B cell (primary cell): Measurements from ENCODE around the gene ADAMTS5. TPM values are rescaled to one million over a fixed set of nuclear protein-coding genes. Genes with fewer than 3 reads are reported as not detected.

Experiments used
- ATAC-seq: fragments of 200-7000 bp; cut with Tn5 transposase; one replicate; pipeline ENCODE4 v1.10.0; 2021; ENCODE audit warnings: low read depth, mild to moderate bottlenecking, moderate number of reproducible peaks, moderate library complexity
- CTCF ChIA-PET: fragments of 350-600 bp; sonication (Branson Sonifier 250); formaldehyde crosslinking; loops from one replicate; lab custom pipeline; 2021; ENCODE audit warnings: antibody characterized with exemption, inconsistent platforms; lab: Charles Lee
- POLR2A ChIA-PET: fragments of 350-600 bp; sonication (Branson Sonifier 250); formaldehyde crosslinking; loops from one replicate; lab custom pipeline; 2021; ENCODE audit warnings: antibody characterized with exemption; lab: Charles Lee
- DNase-seq: peaks from one replicate; pipeline ENCODE4 v3.0.0; 2013
- H2AFZ ChIP-seq: 2 replicates; pipeline ENCODE4 v1.6.1; 2012; ENCODE audit warnings: mild to moderate bottlenecking, low read depth, low read length; ENCODE audit not compliant: insufficient read depth, poor library complexity, severe bottlenecking
- H3K27ac ChIP-seq, 2 donors: 1 replicate in 1 of 2; 2 replicates in 1 of 2; pipeline ENCODE4 v1.5.1; 2012 to 2013; ENCODE audit warnings: low read length in 2 of 2, mild to moderate bottlenecking in 2 of 2, moderate library complexity in 1 of 2
- H3K27me3 ChIP-seq, 4 experiments: fragments of 200-600 bp in 1 of 4; sonication (generic) in 1 of 4; replicated peaks in 1 of 4; 1 replicate in 2 of 4; 2 replicates in 2 of 4; pipeline versions ENCODE4 v1.6.1 to v1.7.0; 2013 to 2016; ENCODE audit warnings: low read length in 3 of 4, mild to moderate bottlenecking in 2 of 4, mixed read lengths in 1 of 4, moderate library complexity in 1 of 4; ENCODE audit not compliant: insufficient read depth in 4 of 4, control insufficient read depth in 3 of 4; ENCODE audit errors: control extremely low read depth in 1 of 4
- H3K36me3 ChIP-seq, 2 experiments: replicated peaks in 1 of 2; 1 replicate in 1 of 2; 2 replicates in 1 of 2; pipeline versions ENCODE4 v1.6.1 to v1.7.1; 2013; ENCODE audit warnings: low read length in 1 of 2; ENCODE audit not compliant: insufficient read depth in 2 of 2, control insufficient read depth in 1 of 2; ENCODE audit errors: control extremely low read depth in 1 of 2, extremely low read depth in 1 of 2
- H3K4me1 ChIP-seq, 2 donors: fragments of 200-600 bp in 1 of 2; sonication (generic) in 1 of 2; 1 replicate in 1 of 2; 2 replicates in 1 of 2; pipeline versions ENCODE4 v1.5.1 to v1.6.1; 2013 to 2017; ENCODE audit warnings: low read length in 2 of 2; ENCODE audit not compliant: control insufficient read depth in 2 of 2, insufficient read depth in 2 of 2
- H3K4me2 ChIP-seq: replicated peaks from 2 replicates; pipeline ENCODE3; 2012; ENCODE audit warnings: mild to moderate bottlenecking, low read depth, low read length; ENCODE audit not compliant: poor library complexity, severe bottlenecking
- H3K4me3 ChIP-seq, 5 experiments: fragments of 200-600 bp in 1 of 5; sonication (generic) in 1 of 5; 1 replicate in 3 of 5; 2 replicates in 2 of 5; pipeline versions ENCODE4 v1.5.1 to v1.7.0; 2011 to 2016; ENCODE audit warnings: low read length in 4 of 5, mild to moderate bottlenecking in 4 of 5, low read depth in 2 of 5, control low read depth in 1 of 5, moderate library complexity in 1 of 5; ENCODE audit not compliant: insufficient read depth in 1 of 5; ENCODE audit errors: control extremely low read depth in 1 of 5, extremely low read depth in 1 of 5
- H3K79me2 ChIP-seq: fragments of 200-600 bp; sonication (generic); one replicate; pipeline ENCODE4 v1.6.0; 2016; ENCODE audit warnings: low read length; ENCODE audit not compliant: control insufficient read depth, insufficient read depth
- H3K9ac ChIP-seq: fragments of 200-600 bp; sonication (generic); 2 replicates; pipeline ENCODE4 v1.6.1; 2017; ENCODE audit warnings: mild to moderate bottlenecking, low read length, moderate library complexity
- H3K9me3 ChIP-seq, 3 donors: one replicate each; pipeline versions ENCODE4 v1.6.1 to v1.7.1; 2013; ENCODE audit warnings: low read length in 2 of 3; ENCODE audit not compliant: control insufficient read depth in 2 of 3, insufficient read depth in 1 of 3; ENCODE audit errors: control extremely low read depth in 1 of 3
- H4K20me1 ChIP-seq: 2 replicates; pipeline ENCODE4 v1.6.0; 2012; ENCODE audit warnings: mild to moderate bottlenecking, low read length; ENCODE audit not compliant: insufficient read depth, control insufficient read depth, poor library complexity, severe bottlenecking
- H3K27ac Mint-ChIP-seq: one replicate; pipeline ENCODE4 v1.8.0; 2021; ENCODE audit warnings: mixed read lengths
- H3K27me3 Mint-ChIP-seq: one replicate; pipeline ENCODE4 v1.8.0; 2021; ENCODE audit warnings: mixed read lengths
- H3K4me1 Mint-ChIP-seq: one replicate; pipeline ENCODE4 v1.8.0; 2021; ENCODE audit warnings: mixed read lengths
- H3K4me3 Mint-ChIP-seq: one replicate; pipeline ENCODE4 v1.8.0; 2021; ENCODE audit warnings: mixed read lengths
- H3K9me3 Mint-ChIP-seq: one replicate; pipeline ENCODE4 v1.8.0; 2022; ENCODE audit warnings: mixed read lengths; ENCODE audit not compliant: insufficient read depth
- CTCF ChIP-seq: fragments of 200-600 bp; IDR thresholded peaks from one replicate; pipeline ENCODE4 v1.8.0; 2022; ENCODE audit warnings: antibody characterized with exemption, mild to moderate bottlenecking
- EZH2 ChIP-seq: IDR thresholded peaks from 2 replicates; pipeline ENCODE4 v1.6.1; 2012; ENCODE audit warnings: borderline replicate concordance, low read depth, mild to moderate bottlenecking, moderate library complexity, low read length; ENCODE audit not compliant: insufficient read depth, poor library complexity, severe bottlenecking
- WGBS: methylation state at CpG from one replicate; pipeline ENCODE4 v1.1.5; 2013; ENCODE audit warnings: missing lambda C conversion rate; ENCODE audit not compliant: insufficient coverage; 5-methylcytosine and 5-hydroxymethylcytosine counted together
- intact Hi-C: fragments of 100-400 bp; cut with micrococcal nuclease; formaldehyde crosslinking; loops from one replicate; pipeline ENCODE4 v1.10.0; 2022
- polyA plus RNA-seq: library from polyadenylated mRNA; depleted of rRNA; stranded (reverse); fragments of >200 nt; gene quantifications from 2 replicates; pipeline ENCODE4 v1.2.3, GENCODE V29; 2012
- total RNA-seq, 2 donors: library from RNA; stranded (reverse); fragments of 120-200 nt in 1 of 2; gene quantifications; 1 replicate in 1 of 2; 2 replicates in 1 of 2; pipeline versions ENCODE4 v1.2.3 to v1.2.4, GENCODE V29; 2013 to 2022

The ADAMTS5 gene
- total and polyA plus RNA-seq, 2 donors (not counting 1 experiment from before 2014, with no cell fraction given), result 0.01 TPM; not detected in 1

DNA sequence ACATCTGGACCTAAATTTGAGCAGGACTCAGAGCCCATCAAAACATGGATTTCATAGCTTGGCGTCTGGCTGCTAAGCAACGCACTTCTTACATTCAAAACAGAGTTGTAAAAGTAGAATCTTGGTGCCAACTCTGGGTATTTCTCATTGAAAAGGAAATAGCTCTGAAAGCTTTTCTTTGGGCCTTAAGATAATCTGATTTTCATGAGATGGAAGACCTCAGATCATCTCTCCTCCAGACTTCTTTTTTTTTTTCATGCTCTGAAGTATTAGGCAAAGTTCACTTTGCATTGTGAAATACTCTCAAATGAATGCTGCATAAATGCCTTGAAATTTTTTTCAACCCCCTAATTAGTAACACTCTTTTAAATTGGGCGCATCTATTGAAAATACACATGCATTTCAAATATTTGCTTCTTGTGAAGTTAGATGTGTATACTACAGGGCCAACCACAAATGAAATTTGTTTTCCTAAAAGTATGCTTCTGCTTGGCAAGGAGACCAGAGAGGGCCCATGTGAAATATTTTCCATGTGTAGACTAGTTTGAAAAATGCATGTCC, 4.2 kb downstream of the ADAMTS5 start:
- DNase-seq, result no peak
- Histone ChIP-seq H4K20me1 (no peaks in the 10 kb centered on the region), H3K9ac (no peak overlapping the region), H3K79me2 (no peaks in the 10 kb centered on the region), H3K4me2 (no peak overlapping the region), H2AFZ (no peak overlapping the region), H3K36me3 (no peaks in the 10 kb centered on the region), H3K4me1 (no peaks in the 10 kb centered on the region), H3K27me3 (peaks cover 0 to 23% (median 3%) of the 10 kb centered on the region in 4 experiments), H3K9me3 (peaks cover 0 to 24% (median 0%) of the 10 kb centered on the region in 3 donors), H3K27ac (no peak overlapping the region), H3K4me3 (no peak overlapping the region)
- no CpG with 5 or more reads among the region's 3 CpGs for WGBS
- ChIA-PET POLR2A (no interaction called here), CTCF (no interaction called here)
- Mint-ChIP-seq H3K4me1 (no peaks in the 10 kb centered on the region), H3K9me3 (no peaks in the 10 kb centered on the region), H3K4me3 (no peak overlapping the region), H3K27ac (no peak overlapping the region), H3K27me3 (peaks cover 17% of the 10 kb centered on the region)
- TF ChIP-seq CTCF, result no peak
- no peak for ATAC-seq
- intact Hi-C loops, result no loop called here

DNA sequence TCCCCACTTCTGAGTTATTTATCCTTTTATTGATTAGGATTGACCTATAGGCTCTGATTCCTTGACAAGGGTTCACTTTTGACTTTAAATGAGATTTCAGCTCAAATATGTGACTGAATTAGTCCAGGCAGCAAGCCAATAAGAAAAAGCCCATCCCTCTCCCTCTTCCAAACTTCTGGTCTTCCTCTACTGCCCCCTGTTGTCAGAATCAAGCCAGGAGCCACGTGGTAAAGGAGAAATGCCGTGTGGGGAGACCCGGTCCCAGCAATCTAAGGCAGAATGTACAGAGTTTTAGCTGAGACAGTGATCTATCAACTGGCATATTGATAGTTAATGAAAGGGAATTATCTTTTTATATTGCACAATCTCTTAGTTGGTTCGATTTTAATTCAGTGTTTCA, 5.2 kb downstream of the ADAMTS5 start:
- H3K27me3 Mint-ChIP-seq, result peaks cover 10% of the 10 kb centered on the region
- no peaks in the 10 kb centered on the region for H4K20me1 ChIP-seq
- H3K27ac ChIP-seq, result no peak overlapping the region
- no peaks in the 10 kb centered on the region for H3K4me1 ChIP-seq
- no peak overlapping the region for H3K4me2 ChIP-seq
- H3K27me3 ChIP-seq, result peaks cover 0 to 13% (median 1%) of the 10 kb centered on the region in 4 experiments
- TF ChIP-seq EZH2, result no peak
- TF ChIP-seq CTCF, result no peak
- H3K4me3 Mint-ChIP-seq, result no peak overlapping the region
- H3K9me3 Mint-ChIP-seq, result no peaks in the 10 kb centered on the region
- no peak for ATAC-seq
- H3K9me3 ChIP-seq, result peaks cover 0 to 16% (median 0%) of the 10 kb centered on the region in 3 donors
- no peak overlapping the region for H3K4me3 ChIP-seq
- no peaks in the 10 kb centered on the region for H3K4me1 Mint-ChIP-seq
- H3K9ac ChIP-seq, result no peak overlapping the region
- intact Hi-C loops, result no loop called here
- ChIA-PET POLR2A (no interaction called here), CTCF (no interaction called here)
- no peaks in the 10 kb centered on the region for H3K36me3 ChIP-seq
- no peak for DNase-seq
- no peaks in the 10 kb centered on the region for H3K79me2 ChIP-seq
- no peak overlapping the region for H2AFZ ChIP-seq
- no peak overlapping the region for H3K27ac Mint-ChIP-seq
- no CpG with 5 or more reads among the region's 4 CpGs for WGBS
